Subcutaneous abdominal adipose tissue (tissue), 5 donors: Measurements from ENCODE around the gene BCORL1.

Experiments
- H3K27ac ChIP-seq: one replicate; pipeline ENCODE4 v1.7.0; 2013; ENCODE audit warnings: low read depth, mild to moderate bottlenecking, inconsistent platforms, low read length, moderate library complexity
- H3K27me3 ChIP-seq, 5 donors: one replicate each; pipeline ENCODE4 v1.7.0; 2013; ENCODE audit warnings: low read length in 5 of 5, inconsistent platforms in 1 of 5; ENCODE audit not compliant: control insufficient read depth in 5 of 5, insufficient read depth in 4 of 5
- H3K36me3 ChIP-seq, 5 donors: one replicate each; pipeline ENCODE4 v1.7.0; 2013; ENCODE audit warnings: low read length in 5 of 5; ENCODE audit not compliant: control insufficient read depth in 5 of 5, insufficient read depth in 5 of 5
- H3K4me1 ChIP-seq, 5 donors: one replicate each; pipeline ENCODE4 v1.7.0; 2013; ENCODE audit warnings: low read length in 5 of 5, mild to moderate bottlenecking in 3 of 5, moderate library complexity in 1 of 5; ENCODE audit not compliant: control insufficient read depth in 5 of 5, insufficient read depth in 5 of 5
- H3K4me3 ChIP-seq, 5 donors: one replicate each; pipeline ENCODE4 v1.7.0; 2013; ENCODE audit warnings: low read length in 5 of 5, low read depth in 1 of 5
- H3K9ac ChIP-seq, 5 donors: one replicate each; pipeline ENCODE4 v1.7.0; 2013; ENCODE audit warnings: low read length in 5 of 5, mild to moderate bottlenecking in 4 of 5, moderate library complexity in 3 of 5
- H3K9me3 ChIP-seq, 5 donors: one replicate each; pipeline ENCODE4 v1.7.0; 2013; ENCODE audit warnings: low read length in 5 of 5; ENCODE audit not compliant: control insufficient read depth in 5 of 5
- donor health status: healthy.
- donor health status: healthy.
- donor health status: healthy.
- donor health status: healthy.
- donor health status: healthy.

BCORL1 gene

DNA sequence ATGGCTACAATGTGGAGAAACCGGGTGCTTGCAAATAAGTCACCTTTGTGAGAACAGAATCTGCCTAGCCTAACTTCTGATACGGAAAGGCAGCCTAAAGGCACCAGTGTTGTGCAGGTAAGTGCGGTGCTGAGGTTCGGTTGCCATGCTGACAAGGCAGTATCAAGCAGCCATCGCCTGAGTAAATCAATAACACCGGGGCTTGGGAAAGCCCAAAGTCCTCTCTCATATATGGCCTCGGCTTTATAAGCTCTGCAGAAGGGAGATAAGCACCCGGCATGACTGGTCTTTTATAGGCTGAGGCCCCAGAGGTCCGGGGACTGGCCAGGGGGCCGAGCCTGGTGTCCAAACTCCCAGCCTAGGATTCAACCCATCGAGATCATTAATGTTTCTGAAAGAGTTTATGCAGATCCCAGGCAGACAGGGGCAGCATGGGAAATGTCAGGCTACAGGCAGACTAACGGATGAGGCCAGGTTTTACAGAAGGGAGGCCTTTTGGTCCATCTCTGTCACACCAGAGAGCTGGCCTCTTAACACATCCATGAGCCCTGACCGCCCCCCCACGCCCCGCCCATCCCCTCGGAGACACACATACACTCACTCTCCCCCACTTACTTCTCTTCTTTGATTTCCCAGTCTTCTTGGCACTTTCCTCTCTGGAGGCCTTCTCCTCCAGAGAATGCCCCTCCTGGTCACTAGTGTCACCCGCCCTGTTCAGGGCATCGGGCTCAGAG lies 89.3 kb downstream of the BCORL1 start:
- Histone ChIP-seq H3K9ac (no peak overlapping the region), H3K36me3 (peaks cover 0 to 49% (median 36%) of the 10 kb centered on the region in 5 donors), H3K27ac (no peak overlapping the region), H3K4me3 (no peak overlapping the region), H3K4me1 (no peaks in the 10 kb centered on the region), H3K27me3 (peaks cover 0 to 8% (median 5%) of the 10 kb centered on the region in 5 donors), H3K9me3 (no peaks in the 10 kb centered on the region)

DNA sequence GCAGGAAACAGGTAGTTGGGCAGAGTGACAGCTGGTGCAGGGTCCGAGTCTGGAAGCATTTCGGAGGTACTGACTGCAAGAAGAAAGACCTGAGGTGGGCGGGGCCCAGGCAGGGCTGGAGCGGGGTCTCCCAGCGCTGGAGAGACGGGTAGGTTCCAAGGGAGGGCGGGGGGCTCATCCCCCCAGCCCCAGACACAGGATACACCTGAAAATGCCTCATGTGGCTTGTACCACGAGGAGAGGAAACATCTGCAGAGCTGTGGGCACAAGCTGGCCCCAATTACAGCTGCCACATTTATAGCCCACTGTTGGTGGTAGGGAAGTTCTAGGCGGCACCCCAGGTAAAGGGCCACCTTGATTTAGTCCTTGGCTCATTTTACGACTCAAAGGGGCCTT lies 89.9 kb downstream of the BCORL1 start:
- H3K9me3 ChIP-seq: no peaks in the 10 kb centered on the region
- peaks cover 0 to 6% (median 5%) of the 10 kb centered on the region in 5 donors for H3K27me3 ChIP-seq
- no peak overlapping the region for H3K27ac ChIP-seq
- H3K4me1 ChIP-seq: no peaks in the 10 kb centered on the region
- peaks cover 0 to 45% (median 36%) of the 10 kb centered on the region in 5 donors for H3K36me3 ChIP-seq
- H3K9ac ChIP-seq: no peak overlapping the region
- H3K4me3 ChIP-seq: no peak overlapping the region

GRCh38 chrX:130075777-130076176 lies 93.3 kb downstream of the BCORL1 start:
- H3K4me1 ChIP-seq: peaks cover 0 to 4% (median under 1%) of the 10 kb centered on the region in 5 donors
- no peak overlapping the region for H3K9ac ChIP-seq
- H3K27me3 ChIP-seq: peaks cover 0 to 5% (median 0%) of the 10 kb centered on the region in 5 donors

GRCh38 chrX:130079824-130080406 lies 97.5 kb downstream of the BCORL1 start:
- peaks cover 0 to 13% (median 5%) of the 10 kb centered on the region in 5 donors for H3K27me3 ChIP-seq
- peaks cover 0 to 4% (median 0%) of the 10 kb centered on the region in 5 donors for H3K36me3 ChIP-seq
- no peak overlapping the region for H3K27ac ChIP-seq
- H3K9ac ChIP-seq: peak overlapping the region in 1 of 5 donors; percentile 24
- H3K4me3 ChIP-seq: no peak overlapping the region
- no peaks in the 10 kb centered on the region for H3K9me3 ChIP-seq
- H3K4me1 ChIP-seq: peaks cover 0 to 42% (median 26%) of the 10 kb centered on the region in 5 donors

More at GRCh38 chrX:130075777-130076176, 93.3 kb downstream of the BCORL1 start:
- Histone ChIP-seq H3K9me3 (no peaks in the 10 kb centered on the region), H3K27ac (no peak overlapping the region), H3K36me3 (peaks cover 0 to 25% (median 20%) of the 10 kb centered on the region in 5 donors), H3K4me3 (no peak overlapping the region)

DNA sequence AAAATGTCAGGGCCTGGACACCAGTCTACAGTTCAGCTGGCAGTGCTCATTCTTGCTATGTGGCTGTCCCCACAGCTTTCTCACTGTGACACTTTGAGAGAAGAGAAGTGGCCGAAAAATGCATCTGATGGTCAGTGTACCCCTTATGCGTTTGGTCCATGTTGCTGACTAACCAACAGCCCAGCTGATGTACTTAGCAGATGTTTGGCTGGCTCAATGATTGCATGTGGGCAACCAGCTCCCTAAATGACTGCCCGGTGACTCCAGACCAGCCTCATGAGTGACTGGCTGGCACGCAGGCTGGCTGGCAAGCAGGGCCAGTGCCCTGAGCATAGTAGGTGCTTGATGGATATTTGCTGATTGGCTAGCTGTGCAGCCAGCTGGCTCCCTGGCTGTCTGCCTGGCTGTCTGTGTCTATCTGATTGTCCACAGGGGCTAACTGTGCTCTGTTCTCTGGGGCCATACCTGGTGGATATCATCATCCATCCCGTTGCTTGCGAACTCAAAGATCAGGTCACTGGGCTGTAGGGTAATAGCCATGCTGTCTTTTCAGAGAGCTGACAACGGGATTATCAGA lies 98.4 kb downstream of the BCORL1 start:
- Histone ChIP-seq H3K27ac (peak overlapping the region; percentile 70), H3K36me3 (peaks cover 0 to under 1% (median 0%) of the 10 kb centered on the region in 5 donors), H3K4me3 (no peak overlapping the region), H3K9me3 (no peaks in the 10 kb centered on the region), H3K27me3 (peaks cover 0 to 13% (median 5%) of the 10 kb centered on the region in 5 donors), H3K4me1 (peaks cover 2 to 52% (median 31%) of the 10 kb centered on the region in 5 donors), H3K9ac (no peak overlapping the region)

- H3K9me3 ChIP-seq: no peaks in the 10 kb centered on the region
- peaks cover 0 to 13% (median 9%) of the 10 kb centered on the region in 5 donors for H3K27me3 ChIP-seq
- H3K9ac ChIP-seq: peak overlapping the region in 3 of 5 donors; percentile 7 to 38 (median 38)
- H3K4me3 ChIP-seq: peak overlapping the region in 1 of 5 donors; percentile 38
- H3K36me3 ChIP-seq: no peaks in the 10 kb centered on the region
- peak overlapping the region; percentile 70 for H3K27ac ChIP-seq
- peaks cover 3 to 58% (median 31%) of the 10 kb centered on the region in 5 donors for H3K4me1 ChIP-seq
Observed at GRCh38 chrX:130081421-130082045, 99.1 kb downstream of the BCORL1 start.

DNA sequence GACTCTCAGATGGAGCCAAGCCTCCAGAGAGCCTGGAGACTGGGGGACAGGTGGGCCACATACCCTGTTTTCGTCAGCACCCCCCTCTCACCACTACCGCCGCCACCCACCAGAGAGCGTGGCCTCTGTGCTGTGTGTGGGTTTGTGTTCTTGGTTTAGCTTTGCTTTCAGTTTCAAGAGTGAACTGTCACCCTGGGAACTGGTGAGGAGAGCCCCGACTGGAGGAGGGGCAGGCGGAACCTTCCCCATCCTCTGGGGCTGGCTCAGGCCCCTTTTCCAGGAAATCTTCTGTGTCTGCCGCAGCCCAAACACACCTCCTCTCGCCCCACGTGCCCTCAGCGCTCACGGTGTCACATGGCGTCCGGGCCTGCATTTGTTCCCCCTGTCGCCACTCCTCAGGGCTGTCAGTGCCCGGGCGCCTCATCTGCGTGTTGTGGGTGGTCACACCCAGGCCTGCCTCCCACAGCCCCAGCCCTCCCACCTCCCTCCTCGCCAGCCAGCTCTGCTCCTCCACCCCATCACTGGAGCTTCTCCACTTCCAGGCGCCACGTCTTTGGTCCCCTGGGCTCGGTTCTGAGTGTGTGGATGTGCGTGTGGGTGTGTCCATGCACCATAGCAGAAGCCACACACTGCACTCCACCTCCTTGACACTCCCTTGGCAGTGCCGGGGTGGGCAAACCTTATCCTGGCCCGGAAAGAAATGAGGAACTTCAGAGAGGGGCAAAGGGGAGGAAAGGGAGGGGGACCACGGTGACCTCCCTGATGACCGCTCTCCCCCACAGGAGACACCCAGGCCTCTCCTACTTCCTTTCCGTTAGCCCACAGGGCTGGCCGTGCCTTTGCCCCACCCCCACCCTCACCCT lies 100.0 kb downstream of the BCORL1 start:
- peaks cover 5 to 13% (median 13%) of the 10 kb centered on the region in 5 donors for H3K27me3 ChIP-seq
- no peaks in the 10 kb centered on the region for H3K9me3 ChIP-seq
- H3K4me1 ChIP-seq: peaks cover 3 to 66% (median 38%) of the 10 kb centered on the region in 5 donors
- H3K27ac ChIP-seq: peak overlapping the region; percentile 70
- H3K9ac ChIP-seq: peak overlapping the region in 1 of 5 donors; percentile 38
- H3K4me3 ChIP-seq: peak overlapping the region in 3 of 5 donors; percentile 10 to 38 (median 36)
- H3K36me3 ChIP-seq: no peaks in the 10 kb centered on the region

DNA sequence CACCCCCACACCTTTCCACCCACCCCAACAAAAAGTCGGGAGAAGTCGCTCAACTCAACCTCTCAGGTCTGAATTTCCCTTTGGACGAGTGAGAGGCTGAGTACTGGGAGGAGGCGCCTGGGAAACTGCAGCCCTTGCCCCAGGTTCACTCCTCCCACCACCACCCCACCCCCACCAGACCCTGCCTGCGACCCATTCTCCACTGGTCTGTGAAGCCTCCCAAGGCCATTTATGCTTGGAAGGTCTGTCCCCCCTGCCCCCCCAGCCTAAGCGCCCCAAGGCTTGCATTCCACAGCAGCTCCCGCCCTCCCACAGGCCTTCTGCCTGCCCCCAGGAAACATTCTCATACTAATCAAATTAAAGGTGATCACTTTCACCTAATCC lies 100.7 kb downstream of the BCORL1 start:
- peak overlapping the region; percentile 70 for H3K27ac ChIP-seq
- no peaks in the 10 kb centered on the region for H3K36me3 ChIP-seq
- H3K4me1 ChIP-seq: peaks cover 3 to 66% (median 38%) of the 10 kb centered on the region in 5 donors
- no peak overlapping the region for H3K9ac ChIP-seq
- H3K27me3 ChIP-seq: peaks cover 5 to 13% (median 13%) of the 10 kb centered on the region in 5 donors
- no peaks in the 10 kb centered on the region for H3K9me3 ChIP-seq
- no peak overlapping the region for H3K4me3 ChIP-seq

- Histone ChIP-seq H3K9me3 (no peaks in the 10 kb centered on the region), H3K27ac (no peak overlapping the region), H3K9ac (no peak overlapping the region), H3K4me3 (no peak overlapping the region), H3K4me1 (peaks cover 3 to 67% (median 38%) of the 10 kb centered on the region in 5 donors), H3K27me3 (peaks cover 5 to 14% (median 13%) of the 10 kb centered on the region in 5 donors), H3K36me3 (no peaks in the 10 kb centered on the region)
Observed at GRCh38 chrX:130083656-130084382, 101.4 kb downstream of the BCORL1 start.
